ENCODE measurements around the gene PRR30. TPM values are rescaled to one million over a fixed set of nuclear protein-coding genes. Genes with fewer than 3 reads are reported as not detected.
A peak's percentile ranks its signal among the peaks of the same experiment; 100 is the strongest.
"Not testable (repeated sequence)": the region's sequence is repeated elsewhere in the genome, so short reads cannot be mapped to it uniquely, and the experiment has no call there.

The PRR30 gene
- polyA plus RNA-seq, 1 donor, result not detected

DNA sequence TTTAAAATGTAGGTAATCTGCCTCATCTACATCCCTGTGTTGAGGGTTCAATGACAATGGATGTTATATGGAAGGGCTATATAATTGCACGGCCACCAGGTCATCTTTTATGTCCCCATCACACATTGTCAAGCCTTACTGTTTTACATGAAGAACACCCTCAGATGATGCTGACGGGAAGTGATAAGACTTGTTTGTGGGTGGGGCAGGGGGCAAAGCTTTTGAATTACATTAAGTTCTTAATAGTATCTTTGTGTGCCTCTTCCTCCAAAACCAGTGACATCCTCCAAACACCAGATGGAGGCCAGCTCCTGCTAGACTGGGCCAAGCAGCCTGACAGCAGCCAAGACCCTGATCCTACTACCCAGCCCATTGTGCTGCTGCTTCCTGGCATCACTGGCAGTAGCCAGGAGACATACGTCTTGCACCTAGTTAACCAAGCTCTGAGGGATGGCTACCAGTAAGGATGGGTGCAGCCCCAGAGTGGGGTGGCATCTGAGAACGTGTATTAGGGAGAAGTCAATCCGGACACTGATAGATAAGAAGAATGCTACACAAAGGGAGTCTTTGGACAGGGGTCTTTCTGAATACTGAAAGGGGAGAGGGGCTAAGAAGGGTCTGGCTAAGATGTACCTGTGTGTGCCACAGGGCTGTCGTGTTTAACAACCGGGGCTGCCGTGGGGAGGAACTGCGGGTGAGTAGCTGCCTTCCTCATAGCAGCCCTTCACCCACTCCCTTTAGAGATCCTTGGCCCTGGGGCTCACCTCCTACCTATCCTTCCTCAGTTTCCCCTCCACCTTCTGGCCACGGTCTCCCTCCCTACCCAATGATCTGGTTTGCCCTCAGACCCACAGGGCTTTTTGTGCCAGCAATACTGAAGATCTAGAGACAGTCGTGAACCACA is 10.3 kb downstream of the PRR30 start:
- no peak for DNase-seq

DNA sequence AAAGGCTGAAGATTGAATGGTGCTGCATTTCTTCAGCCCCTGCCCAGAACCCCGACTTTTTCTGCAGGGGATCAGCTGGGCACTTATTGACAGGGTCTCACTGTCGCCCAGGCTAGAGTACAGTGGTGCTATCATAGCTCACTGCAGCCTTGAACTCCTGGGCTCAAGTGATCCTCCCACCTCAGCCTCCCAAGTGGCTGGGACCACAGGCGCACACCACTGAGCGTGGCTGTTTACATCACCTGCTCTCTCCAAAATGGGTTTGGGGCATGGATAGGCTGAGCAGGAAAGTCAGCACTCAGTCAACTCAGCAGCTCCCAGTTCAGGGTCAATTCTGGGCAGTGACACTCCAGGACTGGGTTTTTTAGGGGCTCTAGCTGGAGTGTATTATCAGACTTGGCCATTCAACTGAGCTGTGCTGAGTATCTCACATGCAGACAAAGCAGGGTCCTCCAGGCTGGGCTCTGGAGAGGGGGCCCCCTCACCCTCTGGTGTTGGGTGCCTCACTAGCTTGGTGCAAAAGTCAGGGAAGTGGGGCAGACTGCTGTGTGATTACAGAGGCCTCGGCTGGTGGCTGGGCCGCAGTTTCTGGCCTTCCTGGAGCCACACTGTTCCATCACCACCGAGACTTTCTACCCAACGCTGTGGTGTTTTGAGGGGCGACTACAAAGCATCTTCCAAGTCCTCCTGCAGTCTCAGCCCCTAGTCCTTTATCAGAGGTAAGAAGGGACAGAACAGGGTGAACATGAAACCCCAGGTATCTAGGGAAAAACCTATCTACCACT is 11.1 kb downstream of the PRR30 start:
- DNase-seq, result no peak

GRCh38 chr2:27126252-27126710 is 12.9 kb downstream of the PRR30 start:
- no peak for DNase-seq

DNA sequence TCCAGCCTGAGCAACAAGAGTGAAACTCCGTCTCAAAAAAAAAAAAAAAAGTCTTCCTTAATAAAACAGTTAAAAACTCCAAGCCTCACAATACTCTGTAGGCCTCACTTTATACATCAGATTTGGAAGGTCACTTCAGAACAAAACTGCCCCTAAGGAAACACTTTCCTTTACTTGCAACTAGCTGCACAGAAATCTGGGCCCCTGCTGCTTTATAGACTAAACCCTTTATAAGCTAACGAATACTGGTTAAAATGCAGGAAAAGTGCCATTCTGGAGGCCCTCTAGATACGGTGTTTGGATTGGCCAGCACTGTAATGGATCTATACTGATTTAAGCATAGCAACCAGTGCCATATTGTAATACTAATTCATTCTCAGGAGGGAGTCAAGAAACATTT is 14.1 kb downstream of the PRR30 start:
- no peak for DNase-seq

- DNase-seq, result peak; percentile 25
Measured at GRCh38 chr2:27123302-27124150, 15.7 kb downstream of the PRR30 start, which contains the start of gene ABHD1. Gene ABHD1, plus strand, starts transcription at chr2:27123815. Its CDS starts 134 bp downstream, at chr2:27123949.

- DNase-seq, result no peak
Measured at GRCh38 chr2:27122791-27123190, 16.4 kb downstream of the PRR30 start.

- no peak for DNase-seq
Measured at GRCh38 chr2:27121906-27122305, 17.3 kb downstream of the PRR30 start.

GRCh38 chr2:27119330-27119670 is 19.9 kb downstream of the PRR30 start:
- DNase-seq, result not testable (repeated sequence)

- DNase-seq, result no peak
Measured at GRCh38 chr2:27118525-27119329, 20.5 kb downstream of the PRR30 start, which contains the start of gene CGREF1. Gene CGREF1, minus strand, starts transcription at chr2:27119128. Its CDS starts 14,762 bp downstream, at chr2:27104366.

DNA sequence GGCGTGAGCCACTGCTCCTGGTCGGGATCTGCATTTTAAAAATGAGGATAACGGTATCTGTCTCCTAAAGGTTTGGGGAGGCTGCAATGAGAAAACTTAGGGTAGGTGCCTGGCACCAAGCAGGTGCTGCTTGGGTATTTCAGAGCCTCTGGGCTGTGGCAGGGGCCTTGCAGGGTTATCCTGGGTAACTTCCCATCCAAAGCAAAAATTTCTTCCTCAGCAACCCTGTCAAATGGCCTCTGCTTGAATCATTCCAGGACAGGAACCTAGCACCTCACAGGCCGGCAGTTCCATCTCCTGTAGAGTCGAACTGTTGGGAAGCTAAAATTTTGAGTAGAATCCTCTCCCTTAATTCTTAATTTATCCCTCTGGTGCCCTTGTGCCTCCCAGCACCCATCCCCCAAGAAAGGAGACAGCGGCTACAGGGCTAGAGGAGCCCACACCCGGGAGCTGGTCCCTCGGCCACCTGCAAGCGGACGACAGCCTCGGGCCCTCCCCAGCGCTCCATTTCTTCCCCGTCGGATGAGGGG is 21.1 kb downstream of the PRR30 start:
- DNase-seq, result no peak

- DNase-seq, result no peak
Measured at GRCh38 chr2:27115519-27115918, 23.7 kb downstream of the PRR30 start.

- DNase-seq, result not testable (repeated sequence)
Measured at GRCh38 chr2:27111392-27112078, 27.7 kb downstream of the PRR30 start.

GRCh38 chr2:27110603-27111352 is 28.4 kb downstream of the PRR30 start:
- DNase-seq, result not testable (repeated sequence)

- no peak for DNase-seq
Measured at GRCh38 chr2:27109083-27109482, 30.1 kb downstream of the PRR30 start.

- DNase-seq, result no peak
Measured at GRCh38 chr2:27108221-27108620, 31.0 kb downstream of the PRR30 start.

- DNase-seq, result no peak
Measured at GRCh38 chr2:27105981-27106380, 33.2 kb downstream of the PRR30 start.

DNA sequence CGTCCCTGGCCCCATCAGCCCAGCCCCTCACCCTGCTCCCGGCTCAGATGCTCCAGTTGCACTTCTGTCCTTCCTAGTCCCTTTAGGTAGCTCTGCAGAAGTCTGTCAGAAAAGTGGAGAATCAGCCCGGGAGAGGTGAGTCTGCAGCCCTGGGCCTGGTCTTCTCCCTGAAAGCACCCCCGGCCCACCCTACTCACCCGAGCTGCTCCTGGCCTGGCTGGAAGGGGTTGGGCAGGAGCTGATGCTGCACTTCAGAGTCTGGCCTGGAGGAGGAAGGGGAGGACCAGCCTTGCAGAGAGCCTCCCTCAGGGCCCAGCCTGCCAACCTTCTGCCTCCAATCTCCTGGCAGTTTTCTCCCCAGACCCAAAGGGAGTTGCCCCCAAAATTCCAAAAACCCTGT is 36.9 kb downstream of the PRR30 start:
- DNase-seq, result no peak

GRCh38 chr2:27100036-27100435 is 39.2 kb downstream of the PRR30 start:
- DNase-seq, result no peak

DNA sequence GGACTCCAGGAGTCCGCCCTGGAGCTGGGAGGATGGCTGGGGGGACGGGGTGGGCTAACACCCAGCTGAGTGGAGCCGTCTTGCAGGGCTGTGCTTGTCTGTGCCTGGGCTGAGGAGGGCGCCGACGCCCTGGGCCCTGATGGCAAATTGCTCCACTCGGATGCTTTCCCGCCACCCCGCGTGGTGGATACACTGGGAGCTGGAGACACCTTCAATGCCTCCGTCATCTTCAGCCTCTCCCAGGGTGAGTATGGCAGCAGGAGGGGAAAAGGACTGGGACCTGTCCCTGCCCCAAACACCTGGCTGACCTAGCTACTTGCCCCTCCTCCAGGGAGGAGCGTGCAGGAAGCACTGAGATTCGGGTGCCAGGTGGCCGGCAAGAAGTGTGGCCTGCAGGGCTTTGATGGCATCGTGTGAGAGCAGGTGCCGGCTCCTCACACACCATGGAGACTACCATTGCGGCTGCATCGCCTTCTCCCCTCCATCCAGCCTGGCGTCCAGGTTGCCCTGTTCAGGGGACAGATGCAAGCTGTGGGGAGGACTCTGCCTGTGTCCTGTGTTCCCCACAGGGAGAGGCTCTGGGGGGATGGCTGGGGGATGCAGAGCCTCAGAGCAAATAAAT is 39.8 kb downstream of the PRR30 start:
- DNase-seq, result no peak
